HL-60 (cell line): ENCODE measurements around the gene L3MBTL4.

ENCODE experiments used
- DNase-seq, 2 experiments: peaks; one replicate each; pipeline ENCODE4 v3.0.0-alpha.2; 2010 to 2020; ENCODE audit warnings: low read depth in 1 of 2, low spot score in 1 of 2
- H3K27ac ChIP-seq: fragments of 250-450 bp; sonication (Bioruptor Pico); replicated peaks from 2 replicates; pipeline ENCODE4 v1.5.1; 2020; ENCODE audit warnings: mild to moderate bottlenecking, moderate library complexity
- H3K27me3 ChIP-seq: fragments of 250-450 bp; sonication (Bioruptor Pico); 2 replicates; pipeline ENCODE4 v1.5.1; 2021; ENCODE audit warnings: mild to moderate bottlenecking, moderate library complexity; ENCODE audit not compliant: insufficient read depth, poor library complexity, severe bottlenecking
- H3K4me3 ChIP-seq: replicated peaks from 2 replicates; pipeline ENCODE4 v1.5.1; 2011; ENCODE audit warnings: mild to moderate bottlenecking, control low read depth, low read length; ENCODE audit not compliant: insufficient read depth
- CTCF ChIP-seq: IDR thresholded peaks from one replicate; pipeline ENCODE4 v1.5.1; 2011; ENCODE audit warnings: low read length, control low read depth, inconsistent platforms; ENCODE audit not compliant: insufficient read depth
- GABPA ChIP-seq: IDR thresholded peaks from 2 replicates; pipeline ENCODE4 v1.6.1; 2012; ENCODE audit warnings: low read depth
- POLR2AphosphoS5 ChIP-seq: IDR thresholded peaks from 2 replicates; pipeline ENCODE4 v1.6.1; 2012; ENCODE audit warnings: low read depth
- REST ChIP-seq: IDR thresholded peaks from 2 replicates; pipeline ENCODE4 v1.6.1; 2012; ENCODE audit warnings: low read depth; ENCODE audit not compliant: insufficient replicate concordance
- SPI1 ChIP-seq: IDR thresholded peaks from 2 replicates; pipeline ENCODE4 v1.6.1; 2012; ENCODE audit warnings: low read depth, mild to moderate bottlenecking, borderline replicate concordance

Gene L3MBTL4

GRCh38 chr18:5975111-5976002 is 439.4 kb downstream of the L3MBTL4 start:
- H3K4me3 ChIP-seq: no peak overlapping the region
- DNase-seq: no peak
- H3K27ac ChIP-seq: no peak overlapping the region
- TF ChIP-seq GABPA: no peak
- no peak for TF ChIP-seq POLR2AphosphoS5
- no peak for TF ChIP-seq REST
- TF ChIP-seq SPI1: no peak
- TF ChIP-seq CTCF: no peak
- H3K27me3 ChIP-seq: no peaks in the 10 kb centered on the region

- no peaks in the 10 kb centered on the region for H3K27me3 ChIP-seq
- H3K4me3 ChIP-seq: no peak overlapping the region
- DNase-seq: no peak
- TF ChIP-seq GABPA: no peak
- TF ChIP-seq POLR2AphosphoS5: no peak
- TF ChIP-seq REST: no peak
- no peak for TF ChIP-seq SPI1
- TF ChIP-seq CTCF: no peak
- H3K27ac ChIP-seq: no peak overlapping the region
Measured at GRCh38 chr18:5974696-5975095, 440.0 kb downstream of the L3MBTL4 start.

GRCh38 chr18:5973099-5973498 is 441.6 kb downstream of the L3MBTL4 start:
- Histone ChIP-seq H3K27me3 (no peaks in the 10 kb centered on the region), H3K27ac (no peak overlapping the region), H3K4me3 (no peak overlapping the region)
- TF ChIP-seq CTCF (no peak), GABPA (no peak), POLR2AphosphoS5 (no peak), REST (no peak), SPI1 (no peak)
- DNase-seq: no peak
